ENCODE measurements around the gene SLC15A2. TPM values are rescaled to one million over a fixed set of nuclear protein-coding genes. Genes with fewer than 3 reads are reported as not detected.

Gene SLC15A2
- total and polyA plus RNA-seq, 3 donors from 2014 or later: 11.8 to 21.8 (median 13.8) TPM

- H3K36me3 ChIP-seq (ENCODE audit: low read depth, missing control alignments): no peaks in the 10 kb centered on the region
- no peaks in the 10 kb centered on the region for H3K4me1 ChIP-seq
- TF ChIP-seq CTCF (IDR thresholded peaks at IDR 0.05) (no peak), POLR2A (IDR thresholded peaks at IDR 0.05) (no peak)
- no peaks in the 10 kb centered on the region for H3K9me3 ChIP-seq
- 82 to 90% methylated on average over 2 of the region's 2 CpGs for WGBS, 2 donors
- intact Hi-C loops (cut with DNase I; ENCODE audit: low total_unique reads): no loop called here
- DNase-seq: no peak
- H3K27ac ChIP-seq: no peak overlapping the region
- no peak overlapping the region for H3K4me3 ChIP-seq
- no peaks in the 10 kb centered on the region for H3K27me3 ChIP-seq
These were observed 75.4 kb downstream of the SLC15A2 start for GRCh38 chr3:121969631-121970030.

GRCh38 chr3:121970047-121970446 lies 75.8 kb downstream of the SLC15A2 start:
- Histone ChIP-seq H3K4me1 (no peaks in the 10 kb centered on the region), H3K36me3 (ENCODE audit: low read depth, missing control alignments) (no peaks in the 10 kb centered on the region), H3K27ac (no peak overlapping the region), H3K9me3 (no peaks in the 10 kb centered on the region), H3K27me3 (no peaks in the 10 kb centered on the region), H3K4me3 (no peak overlapping the region)
- WGBS, 2 donors: 46 to 72% methylated on average over 1 of the region's 1 CpG
- TF ChIP-seq CTCF (IDR thresholded peaks at IDR 0.05) (no peak), POLR2A (IDR thresholded peaks at IDR 0.05) (no peak)
- no peak for DNase-seq
- intact Hi-C loops (cut with DNase I; ENCODE audit: low total_unique reads): no loop called here

DNA sequence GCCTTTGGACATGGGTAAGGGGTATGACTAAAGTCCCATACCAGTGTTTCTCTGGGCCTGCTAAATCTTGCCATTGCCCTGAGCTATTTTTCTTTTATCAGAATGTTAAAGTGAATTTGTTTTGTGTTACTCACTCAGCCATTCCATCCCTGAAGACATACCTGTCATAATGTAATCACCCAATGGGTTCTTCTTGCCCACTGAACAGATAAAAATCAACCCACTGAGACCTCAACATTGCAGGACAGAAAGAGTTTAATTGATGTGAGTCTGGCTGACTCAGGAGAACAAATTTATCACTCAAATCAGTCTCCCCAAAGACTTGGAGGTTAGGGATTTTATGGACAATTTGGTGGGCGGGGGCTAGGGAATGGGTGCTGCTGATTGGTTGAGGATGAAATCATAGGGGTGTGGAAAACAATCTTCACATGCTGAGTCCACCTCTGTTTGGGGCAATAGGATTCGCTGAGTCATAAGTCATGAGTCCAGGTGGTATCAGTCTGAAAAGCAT lies 80.5 kb downstream of the SLC15A2 start:
- no peak for DNase-seq
- Histone ChIP-seq H3K9me3 (no peaks in the 10 kb centered on the region), H3K27ac (no peak overlapping the region), H3K4me3 (no peak overlapping the region), H3K36me3 (ENCODE audit: low read depth, missing control alignments) (no peaks in the 10 kb centered on the region), H3K4me1 (no peaks in the 10 kb centered on the region), H3K27me3 (no peaks in the 10 kb centered on the region)
- TF ChIP-seq CTCF (IDR thresholded peaks at IDR 0.05) (no peak), POLR2A (IDR thresholded peaks at IDR 0.05) (no peak)
- 94 to 95% methylated on average over 2 of the region's 2 CpGs for WGBS, 2 donors
- intact Hi-C loops (cut with DNase I; ENCODE audit: low total_unique reads): no loop called here

DNA sequence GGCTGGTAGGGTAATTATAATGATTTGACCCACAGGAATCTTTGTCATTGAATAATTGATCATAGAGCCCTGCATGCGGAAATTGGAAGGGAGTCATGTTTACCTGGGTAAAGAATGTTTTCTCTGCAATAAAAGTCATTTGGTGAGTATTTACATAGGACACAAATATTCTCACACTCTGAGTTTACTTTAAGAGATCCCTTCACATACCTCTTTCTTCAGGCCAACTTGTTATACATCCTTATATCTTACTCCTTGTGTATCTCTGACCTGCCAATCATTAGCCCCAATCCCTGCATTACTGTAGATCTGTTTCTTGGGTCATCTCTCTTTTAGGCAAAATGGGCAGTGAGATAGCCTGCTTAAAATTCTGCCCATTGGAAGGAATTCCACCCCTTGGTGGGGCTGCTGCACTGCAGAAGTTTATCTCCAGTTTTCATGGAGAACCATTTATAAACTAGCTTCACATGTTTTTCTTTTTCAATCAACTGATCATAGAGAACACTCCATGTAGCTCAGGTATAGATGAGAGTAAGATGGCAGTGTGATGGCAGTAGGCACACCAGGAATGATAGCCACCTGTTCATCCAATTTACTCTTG lies 81.6 kb downstream of the SLC15A2 start:
- no peak overlapping the region for H3K4me3 ChIP-seq
- no peaks in the 10 kb centered on the region for H3K4me1 ChIP-seq
- no peaks in the 10 kb centered on the region for H3K36me3 ChIP-seq (ENCODE audit: low read depth, missing control alignments)
- no peaks in the 10 kb centered on the region for H3K9me3 ChIP-seq
- 88 to 100% methylated on average over 1 of the region's 1 CpG for WGBS, 2 donors
- no peaks in the 10 kb centered on the region for H3K27me3 ChIP-seq
- no peak overlapping the region for H3K27ac ChIP-seq
- TF ChIP-seq POLR2A (IDR thresholded peaks at IDR 0.05) (no peak), CTCF (IDR thresholded peaks at IDR 0.05) (no peak)
- intact Hi-C loops (cut with DNase I; ENCODE audit: low total_unique reads): no loop called here
- DNase-seq: no peak

DNA sequence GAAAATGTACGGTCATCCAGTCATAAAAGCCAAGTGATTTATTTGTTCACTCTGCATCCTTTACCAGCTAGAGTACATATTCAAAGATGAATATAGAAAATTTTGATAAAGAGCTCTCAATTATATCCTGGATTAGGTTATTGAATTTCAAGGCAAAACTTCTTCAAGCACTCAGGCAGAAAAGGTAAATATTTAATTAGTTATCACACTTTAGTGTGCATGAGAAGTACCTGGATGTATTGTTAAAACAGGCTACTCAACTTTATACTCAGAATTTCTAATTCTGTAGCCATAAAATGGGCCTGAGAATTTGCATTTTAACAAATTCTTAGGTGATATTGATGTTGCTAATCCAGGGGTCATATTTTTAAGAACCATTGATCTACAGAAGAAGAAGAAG lies 82.5 kb downstream of the SLC15A2 start:
- no peak for DNase-seq
- intact Hi-C loops (cut with DNase I; ENCODE audit: low total_unique reads): no loop called here
- Histone ChIP-seq H3K4me3 (no peak overlapping the region), H3K9me3 (no peaks in the 10 kb centered on the region), H3K4me1 (no peaks in the 10 kb centered on the region), H3K36me3 (ENCODE audit: low read depth, missing control alignments) (no peaks in the 10 kb centered on the region), H3K27ac (no peak overlapping the region), H3K27me3 (no peaks in the 10 kb centered on the region)
- TF ChIP-seq CTCF (IDR thresholded peaks at IDR 0.05) (no peak), POLR2A (IDR thresholded peaks at IDR 0.05) (no peak)
- 92 to 100% methylated on average over 1 of the region's 1 CpG for WGBS, 2 donors
